Stimulated activated memory B cell treated with anti-CD40 and anti-IgM and Interleukin-4, amounts not matched to agents 10 μg/mL and 1 μg/mL and 100 μg/mL, for 72 hours (primary cell): ENCODE measurements around the gene SMAP2.
A peak's percentile ranks its signal among the peaks of the same experiment; 100 is the strongest.

Experiments used
- ATAC-seq: fragments of 150-1000 bp; cut with Tn5 transposase; 2 replicates; pipeline ENCODE4 v1.10.0; 2021
- H3K27ac Mint-ChIP-seq: one replicate; pipeline ENCODE4 v1.8.0; 2022; ENCODE audit warnings: mild to moderate bottlenecking, mixed read lengths
- H3K27me3 Mint-ChIP-seq: one replicate; pipeline ENCODE4 v1.8.0; 2022; ENCODE audit warnings: mixed read lengths
- H3K36me3 Mint-ChIP-seq: one replicate; pipeline ENCODE4 v1.8.0; 2022; ENCODE audit warnings: mixed read lengths
- H3K4me1 Mint-ChIP-seq: one replicate; pipeline ENCODE4 v1.8.0; 2022; ENCODE audit warnings: mixed read lengths
- H3K4me3 Mint-ChIP-seq: one replicate; pipeline ENCODE4 v1.8.0; 2022; ENCODE audit warnings: mild to moderate bottlenecking, moderate library complexity, mixed read lengths
- H3K9me3 Mint-ChIP-seq: one replicate; pipeline ENCODE4 v1.8.0; 2022; ENCODE audit warnings: mixed read lengths

SMAP2 gene

GRCh38 chr1:40360631-40361030 lies 12.9 kb upstream of the SMAP2 start:
- peaks cover 51% of the 10 kb centered on the region for H3K4me1 Mint-ChIP-seq
- no peak for ATAC-seq
- no peak overlapping the region for H3K27ac Mint-ChIP-seq
- no peaks in the 10 kb centered on the region for H3K27me3 Mint-ChIP-seq
- H3K4me3 Mint-ChIP-seq = no peak overlapping the region
- H3K9me3 Mint-ChIP-seq = peaks cover 3% of the 10 kb centered on the region
- H3K36me3 Mint-ChIP-seq = peaks cover 12% of the 10 kb centered on the region

- Mint-ChIP-seq H3K36me3 (peaks cover 12% of the 10 kb centered on the region), H3K4me1 (peaks cover 46% of the 10 kb centered on the region), H3K4me3 (no peak overlapping the region), H3K9me3 (peaks cover 3% of the 10 kb centered on the region), H3K27me3 (no peaks in the 10 kb centered on the region), H3K27ac (no peak overlapping the region)
- ATAC-seq = no peak
These were observed 12.3 kb upstream of the SMAP2 start for GRCh38 chr1:40361201-40361600.

- Mint-ChIP-seq H3K36me3 (peaks cover 12% of the 10 kb centered on the region), H3K4me3 (no peak overlapping the region), H3K9me3 (peaks cover 3% of the 10 kb centered on the region), H3K27me3 (no peaks in the 10 kb centered on the region), H3K27ac (no peak overlapping the region), H3K4me1 (peaks cover 41% of the 10 kb centered on the region)
- no peak for ATAC-seq
These were observed 11.9 kb upstream of the SMAP2 start for GRCh38 chr1:40361637-40362036.

- H3K27ac Mint-ChIP-seq = no peak overlapping the region
- H3K4me1 Mint-ChIP-seq = peaks cover 36% of the 10 kb centered on the region
- H3K9me3 Mint-ChIP-seq = peaks cover 3% of the 10 kb centered on the region
- no peaks in the 10 kb centered on the region for H3K27me3 Mint-ChIP-seq
- H3K36me3 Mint-ChIP-seq = peaks cover 12% of the 10 kb centered on the region
- no peak for ATAC-seq
- no peak overlapping the region for H3K4me3 Mint-ChIP-seq
These were observed 11.3 kb upstream of the SMAP2 start for GRCh38 chr1:40362199-40362598.

- H3K27me3 Mint-ChIP-seq = no peaks in the 10 kb centered on the region
- no peak for ATAC-seq
- peaks cover 35% of the 10 kb centered on the region for H3K4me1 Mint-ChIP-seq
- peaks cover 12% of the 10 kb centered on the region for H3K36me3 Mint-ChIP-seq
- H3K27ac Mint-ChIP-seq = no peak overlapping the region
- peaks cover 3% of the 10 kb centered on the region for H3K9me3 Mint-ChIP-seq
- H3K4me3 Mint-ChIP-seq = no peak overlapping the region
These were observed 10.8 kb upstream of the SMAP2 start for GRCh38 chr1:40362699-40363098.

GRCh38 chr1:40363721-40364120 lies 9.8 kb upstream of the SMAP2 start:
- H3K36me3 Mint-ChIP-seq = peaks cover 10% of the 10 kb centered on the region
- H3K9me3 Mint-ChIP-seq = peaks cover 3% of the 10 kb centered on the region
- H3K27me3 Mint-ChIP-seq = no peaks in the 10 kb centered on the region
- H3K27ac Mint-ChIP-seq = peak overlapping the region; percentile 51
- no peak overlapping the region for H3K4me3 Mint-ChIP-seq
- ATAC-seq = peak; percentile 100
- H3K4me1 Mint-ChIP-seq = peaks cover 35% of the 10 kb centered on the region

- Mint-ChIP-seq H3K4me1 (peaks cover 27% of the 10 kb centered on the region), H3K4me3 (peak overlapping the region; percentile 3), H3K27me3 (no peaks in the 10 kb centered on the region), H3K36me3 (peaks cover 18% of the 10 kb centered on the region), H3K9me3 (no peaks in the 10 kb centered on the region), H3K27ac (peak overlapping the region; percentile 25)
- no peak for ATAC-seq
These were observed 1.7 kb upstream of the SMAP2 start for GRCh38 chr1:40371707-40372258.

- Mint-ChIP-seq H3K27me3 (no peaks in the 10 kb centered on the region), H3K9me3 (no peaks in the 10 kb centered on the region), H3K4me1 (peaks cover 36% of the 10 kb centered on the region), H3K36me3 (peaks cover 27% of the 10 kb centered on the region), H3K27ac (peak overlapping the region; percentile 98), H3K4me3 (peak overlapping the region; percentile 85)
- ATAC-seq = no peak
These were observed 737 bp upstream of the SMAP2 start for GRCh38 chr1:40372658-40373322.

- H3K36me3 Mint-ChIP-seq = peaks cover 39% of the 10 kb centered on the region
- H3K27ac Mint-ChIP-seq = peak overlapping the region; percentile 98
- no peak for ATAC-seq
- H3K27me3 Mint-ChIP-seq = no peaks in the 10 kb centered on the region
- peaks cover 61% of the 10 kb centered on the region for H3K4me1 Mint-ChIP-seq
- H3K9me3 Mint-ChIP-seq = no peaks in the 10 kb centered on the region
- peak overlapping the region; percentile 75 for H3K4me3 Mint-ChIP-seq
These were observed 4.0 kb downstream of the SMAP2 start for GRCh38 chr1:40377512-40377911.

GRCh38 chr1:40379785-40380452 lies 6.4 kb downstream of the SMAP2 start:
- no peaks in the 10 kb centered on the region for H3K27me3 Mint-ChIP-seq
- no peak for ATAC-seq
- H3K27ac Mint-ChIP-seq = peak overlapping the region; percentile 98
- H3K4me3 Mint-ChIP-seq = peak overlapping the region; percentile 78
- no peaks in the 10 kb centered on the region for H3K9me3 Mint-ChIP-seq
- peaks cover 49% of the 10 kb centered on the region for H3K36me3 Mint-ChIP-seq
- peaks cover 76% of the 10 kb centered on the region for H3K4me1 Mint-ChIP-seq

- peak overlapping the region; percentile 98 for H3K27ac Mint-ChIP-seq
- H3K4me1 Mint-ChIP-seq = peaks cover 85% of the 10 kb centered on the region
- H3K27me3 Mint-ChIP-seq = no peaks in the 10 kb centered on the region
- peak; percentile 3 for ATAC-seq
- H3K9me3 Mint-ChIP-seq = no peaks in the 10 kb centered on the region
- peak overlapping the region; percentile 78 for H3K4me3 Mint-ChIP-seq
- H3K36me3 Mint-ChIP-seq = peaks cover 48% of the 10 kb centered on the region
These were observed 7.3 kb downstream of the SMAP2 start for GRCh38 chr1:40380817-40381216.

- H3K9me3 Mint-ChIP-seq = no peaks in the 10 kb centered on the region
- H3K27me3 Mint-ChIP-seq = no peaks in the 10 kb centered on the region
- peak; percentile 75 for ATAC-seq
- peaks cover 85% of the 10 kb centered on the region for H3K4me1 Mint-ChIP-seq
- H3K4me3 Mint-ChIP-seq = peak overlapping the region; percentile 78
- H3K36me3 Mint-ChIP-seq = peaks cover 42% of the 10 kb centered on the region
- H3K27ac Mint-ChIP-seq = peak overlapping the region; percentile 98
These were observed 8.0 kb downstream of the SMAP2 start for GRCh38 chr1:40381268-40382107.

GRCh38 chr1:40382108-40382460 lies 8.6 kb downstream of the SMAP2 start:
- Mint-ChIP-seq H3K27me3 (no peaks in the 10 kb centered on the region), H3K27ac (peak overlapping the region; percentile 98), H3K4me3 (peak overlapping the region; percentile 78), H3K4me1 (peaks cover 83% of the 10 kb centered on the region), H3K9me3 (no peaks in the 10 kb centered on the region), H3K36me3 (peaks cover 36% of the 10 kb centered on the region)
- no peak for ATAC-seq

GRCh38 chr1:40382601-40383000 lies 9.1 kb downstream of the SMAP2 start:
- Mint-ChIP-seq H3K27me3 (no peaks in the 10 kb centered on the region), H3K9me3 (no peaks in the 10 kb centered on the region), H3K4me3 (peak overlapping the region; percentile 80), H3K4me1 (peaks cover 83% of the 10 kb centered on the region), H3K27ac (peak overlapping the region; percentile 98), H3K36me3 (peaks cover 30% of the 10 kb centered on the region)
- ATAC-seq = no peak

- Mint-ChIP-seq H3K27ac (peak overlapping the region; percentile 98), H3K27me3 (no peaks in the 10 kb centered on the region), H3K36me3 (peaks cover 30% of the 10 kb centered on the region), H3K4me3 (peak overlapping the region; percentile 80), H3K4me1 (peaks cover 80% of the 10 kb centered on the region), H3K9me3 (no peaks in the 10 kb centered on the region)
- ATAC-seq = no peak
These were observed 9.6 kb downstream of the SMAP2 start for GRCh38 chr1:40383095-40383487.
